IPS-15b (cell line): ENCODE results near the gene ARMC2.

ENCODE experiments used
- H3K27me3 ChIP-seq: one replicate; pipeline ENCODE4 v1.6.1; 2013; ENCODE audit warnings: low read length; ENCODE audit not compliant: control insufficient read depth, insufficient read depth
- H3K36me3 ChIP-seq: one replicate; pipeline ENCODE4 v1.6.1; 2013; ENCODE audit warnings: low read length; ENCODE audit not compliant: control insufficient read depth, insufficient read depth
- H3K4me1 ChIP-seq: one replicate; pipeline ENCODE4 v1.6.1; 2013; ENCODE audit warnings: mild to moderate bottlenecking, low read length; ENCODE audit not compliant: control insufficient read depth, insufficient read depth
- H3K4me3 ChIP-seq: one replicate; pipeline ENCODE4 v1.5.1; 2013; ENCODE audit warnings: low read depth, low read length
- H3K9ac ChIP-seq: one replicate; pipeline ENCODE4 v1.6.1; 2013; ENCODE audit warnings: low read depth, mild to moderate bottlenecking, low read length
- H3K9me3 ChIP-seq: one replicate; pipeline ENCODE4 v1.6.1; 2013; ENCODE audit warnings: mild to moderate bottlenecking, low read length; ENCODE audit not compliant: control insufficient read depth, insufficient read depth

ARMC2 gene

GRCh38 chr6:108946695-108947094, 98.5 kb downstream of the ARMC2 start:
- Histone ChIP-seq H3K4me1 (peaks cover 9% of the 10 kb centered on the region), H3K36me3 (no peaks in the 10 kb centered on the region), H3K9me3 (no peaks in the 10 kb centered on the region), H3K9ac (no peak overlapping the region), H3K4me3 (no peak overlapping the region), H3K27me3 (no peaks in the 10 kb centered on the region)

GRCh38 chr6:108947114-108947854, 99.1 kb downstream of the ARMC2 start:
- no peaks in the 10 kb centered on the region for H3K27me3 ChIP-seq
- H3K4me1 ChIP-seq = peaks cover 9% of the 10 kb centered on the region
- H3K9ac ChIP-seq = no peak overlapping the region
- H3K9me3 ChIP-seq = no peaks in the 10 kb centered on the region
- no peak overlapping the region for H3K4me3 ChIP-seq
- H3K36me3 ChIP-seq = no peaks in the 10 kb centered on the region

- no peaks in the 10 kb centered on the region for H3K27me3 ChIP-seq
- no peak overlapping the region for H3K9ac ChIP-seq
- H3K9me3 ChIP-seq = no peaks in the 10 kb centered on the region
- no peaks in the 10 kb centered on the region for H3K36me3 ChIP-seq
- H3K4me3 ChIP-seq = no peak overlapping the region
- peaks cover 9% of the 10 kb centered on the region for H3K4me1 ChIP-seq
Measured at GRCh38 chr6:108948181-108948661, 100.0 kb downstream of the ARMC2 start.

- Histone ChIP-seq H3K27me3 (no peaks in the 10 kb centered on the region), H3K36me3 (no peaks in the 10 kb centered on the region), H3K4me3 (no peak overlapping the region), H3K4me1 (no peaks in the 10 kb centered on the region), H3K9me3 (no peaks in the 10 kb centered on the region), H3K9ac (no peak overlapping the region)
Measured at GRCh38 chr6:108951351-108951953, 103.2 kb downstream of the ARMC2 start.

GRCh38 chr6:108952776-108953486, 104.7 kb downstream of the ARMC2 start:
- H3K9me3 ChIP-seq = no peaks in the 10 kb centered on the region
- no peak overlapping the region for H3K4me3 ChIP-seq
- H3K36me3 ChIP-seq = no peaks in the 10 kb centered on the region
- H3K4me1 ChIP-seq = no peaks in the 10 kb centered on the region
- no peak overlapping the region for H3K9ac ChIP-seq
- H3K27me3 ChIP-seq = no peaks in the 10 kb centered on the region

GRCh38 chr6:108953681-108954080, 105.5 kb downstream of the ARMC2 start:
- Histone ChIP-seq H3K4me3 (no peak overlapping the region), H3K9me3 (no peaks in the 10 kb centered on the region), H3K27me3 (no peaks in the 10 kb centered on the region), H3K9ac (no peak overlapping the region), H3K4me1 (no peaks in the 10 kb centered on the region), H3K36me3 (no peaks in the 10 kb centered on the region)

GRCh38 chr6:108955329-108955949, 107.2 kb downstream of the ARMC2 start:
- no peaks in the 10 kb centered on the region for H3K27me3 ChIP-seq
- H3K9me3 ChIP-seq = no peaks in the 10 kb centered on the region
- H3K4me3 ChIP-seq = no peak overlapping the region
- no peaks in the 10 kb centered on the region for H3K36me3 ChIP-seq
- H3K4me1 ChIP-seq = no peaks in the 10 kb centered on the region
- H3K9ac ChIP-seq = no peak overlapping the region

GRCh38 chr6:108957221-108957620, 109.0 kb downstream of the ARMC2 start:
- H3K27me3 ChIP-seq = no peaks in the 10 kb centered on the region
- no peaks in the 10 kb centered on the region for H3K36me3 ChIP-seq
- no peak overlapping the region for H3K4me3 ChIP-seq
- no peaks in the 10 kb centered on the region for H3K4me1 ChIP-seq
- H3K9ac ChIP-seq = no peak overlapping the region
- H3K9me3 ChIP-seq = no peaks in the 10 kb centered on the region

- Histone ChIP-seq H3K4me3 (no peak overlapping the region), H3K36me3 (no peaks in the 10 kb centered on the region), H3K9me3 (no peaks in the 10 kb centered on the region), H3K27me3 (no peaks in the 10 kb centered on the region), H3K9ac (no peak overlapping the region), H3K4me1 (no peaks in the 10 kb centered on the region)
Measured at GRCh38 chr6:108958900-108959770, 110.9 kb downstream of the ARMC2 start.

- H3K4me1 ChIP-seq = no peaks in the 10 kb centered on the region
- H3K27me3 ChIP-seq = no peaks in the 10 kb centered on the region
- H3K9ac ChIP-seq = no peak overlapping the region
- H3K9me3 ChIP-seq = no peaks in the 10 kb centered on the region
- H3K36me3 ChIP-seq = no peaks in the 10 kb centered on the region
- H3K4me3 ChIP-seq = no peak overlapping the region
Measured at GRCh38 chr6:108959972-108960582, 111.9 kb downstream of the ARMC2 start.

GRCh38 chr6:108960601-108961000, 112.4 kb downstream of the ARMC2 start:
- Histone ChIP-seq H3K4me3 (no peak overlapping the region), H3K9me3 (no peaks in the 10 kb centered on the region), H3K9ac (no peak overlapping the region), H3K36me3 (no peaks in the 10 kb centered on the region), H3K4me1 (no peaks in the 10 kb centered on the region), H3K27me3 (no peaks in the 10 kb centered on the region)
